HUES6 (cell line): Measurements from ENCODE around the gene COPS4.
"Not testable (repeated sequence)": the region's sequence is repeated elsewhere in the genome, so short reads cannot be mapped to it uniquely, and the experiment has no call there.

Source experiments
- H3K27ac ChIP-seq: 2 replicates; pipeline ENCODE4 v1.7.0; 2013; ENCODE audit warnings: low read depth, mild to moderate bottlenecking, low read length, inconsistent platforms
- H3K27me3 ChIP-seq: 2 replicates; pipeline ENCODE4 v1.6.1; 2013; ENCODE audit warnings: low read length; ENCODE audit not compliant: control insufficient read depth, insufficient read depth
- H3K36me3 ChIP-seq: 2 replicates; pipeline ENCODE4 v1.6.1; 2013; ENCODE audit warnings: low read length; ENCODE audit not compliant: control insufficient read depth, insufficient read depth
- H3K4me1 ChIP-seq: 2 replicates; pipeline ENCODE4 v1.6.1; 2013; ENCODE audit warnings: low read length; ENCODE audit not compliant: control insufficient read depth, insufficient read depth
- H3K4me3 ChIP-seq: 2 replicates; pipeline ENCODE4 v1.5.1; 2013; ENCODE audit warnings: low read depth, low read length
- H3K9ac ChIP-seq: one replicate; pipeline ENCODE4 v1.6.1; 2013; ENCODE audit warnings: mild to moderate bottlenecking, low read length
- H3K9me3 ChIP-seq: 2 replicates; pipeline ENCODE4 v1.6.1; 2013; ENCODE audit warnings: low read depth, low read length; ENCODE audit not compliant: control insufficient read depth, insufficient read depth

The COPS4 gene

GRCh38 chr4:83010522-83011318 is 24.3 kb upstream of the COPS4 start, which contains the start of gene LIN54:
Gene LIN54 (minus strand): TSS chr4:83010823. CDS start chr4:82984844, 25,979 bp downstream.
- peak within 1 kb of the TSS; percentile 71; the same call in 1 of the 2 replicates for H3K27ac ChIP-seq
- peaks cover 8% of the 10 kb centered on the region for H3K4me1 ChIP-seq
- no peaks in the 10 kb centered on the region for H3K9me3 ChIP-seq

GRCh38 chr4:83011689-83012199 is 23.2 kb upstream of the COPS4 start:
- no peak overlapping the region for H3K27ac ChIP-seq
- H3K9me3 ChIP-seq, result no peaks in the 10 kb centered on the region
- peak overlapping the region; percentile 93 for H3K4me3 ChIP-seq
- H3K36me3 ChIP-seq, result no peaks in the 10 kb centered on the region
- H3K9ac ChIP-seq, result peak overlapping the region; percentile 73
- H3K4me1 ChIP-seq, result peaks cover 5% of the 10 kb centered on the region
- H3K27me3 ChIP-seq, result peaks cover 13% of the 10 kb centered on the region; the same call in 1 of the 2 replicates

More at GRCh38 chr4:83010522-83011318, 24.3 kb upstream of the COPS4 start, which contains the start of gene LIN54:
- Histone ChIP-seq H3K9ac (peak within 1 kb of the TSS; percentile 88), H3K27me3 (peaks cover 13% of the 10 kb centered on the region; the same call in 1 of the 2 replicates), H3K36me3 (no peaks in the 10 kb centered on the region), H3K4me3 (peak within 1 kb of the TSS; percentile 93)

- peaks cover 5% of the 10 kb centered on the region for H3K4me1 ChIP-seq
- peak overlapping the region; percentile 93 for H3K4me3 ChIP-seq
- H3K36me3 ChIP-seq, result no peaks in the 10 kb centered on the region
- no peaks in the 10 kb centered on the region for H3K9me3 ChIP-seq
- H3K27ac ChIP-seq, result peak overlapping the region; percentile 56; the same call in 1 of the 2 replicates
- peak overlapping the region; percentile 73 for H3K9ac ChIP-seq
- H3K27me3 ChIP-seq, result peaks cover 13% of the 10 kb centered on the region; the same call in 1 of the 2 replicates
Observed at GRCh38 chr4:83012200-83012686, 22.7 kb upstream of the COPS4 start.

- no peaks in the 10 kb centered on the region for H3K36me3 ChIP-seq
- H3K9me3 ChIP-seq, result no peaks in the 10 kb centered on the region
- H3K27me3 ChIP-seq, result peaks cover 13% of the 10 kb centered on the region; the same call in 1 of the 2 replicates
- peak overlapping the region; percentile 56; the same call in 1 of the 2 replicates for H3K27ac ChIP-seq
- H3K4me3 ChIP-seq, result peak overlapping the region; percentile 93
- peaks cover 5% of the 10 kb centered on the region for H3K4me1 ChIP-seq
- H3K9ac ChIP-seq, result peak overlapping the region; percentile 73
Observed at GRCh38 chr4:83012687-83013419, 22.1 kb upstream of the COPS4 start.

- peaks cover 13% of the 10 kb centered on the region; the same call in 1 of the 2 replicates for H3K27me3 ChIP-seq
- H3K4me3 ChIP-seq, result peak overlapping the region; percentile 53
- H3K36me3 ChIP-seq, result no peaks in the 10 kb centered on the region
- H3K9ac ChIP-seq, result peak overlapping the region; percentile 30
- H3K4me1 ChIP-seq, result peaks cover 5% of the 10 kb centered on the region
- H3K9me3 ChIP-seq, result no peaks in the 10 kb centered on the region
- peak overlapping the region; percentile 50; the same call in 1 of the 2 replicates for H3K27ac ChIP-seq
Observed at GRCh38 chr4:83013420-83013867, 21.5 kb upstream of the COPS4 start.

- H3K4me1 ChIP-seq, result peaks cover 5% of the 10 kb centered on the region
Observed at GRCh38 chr4:83013902-83014301, 21.1 kb upstream of the COPS4 start.

GRCh38 chr4:83019794-83020494 is 15.0 kb upstream of the COPS4 start:
- Histone ChIP-seq H3K4me3 (no peak overlapping the region), H3K27ac (no peak overlapping the region), H3K4me1 (no peaks in the 10 kb centered on the region), H3K9ac (no peak overlapping the region), H3K36me3 (no peaks in the 10 kb centered on the region), H3K9me3 (peaks cover 11% of the 10 kb centered on the region), H3K27me3 (no peaks in the 10 kb centered on the region)

More at GRCh38 chr4:83013902-83014301, 21.1 kb upstream of the COPS4 start:
- no peaks in the 10 kb centered on the region for H3K9me3 ChIP-seq
- H3K9ac ChIP-seq, result no peak overlapping the region
- H3K27ac ChIP-seq, result no peak overlapping the region
- peak overlapping the region; percentile 53; the same call in 1 of the 2 replicates for H3K4me3 ChIP-seq
- H3K27me3 ChIP-seq, result peaks cover 13% of the 10 kb centered on the region; the same call in 1 of the 2 replicates
- H3K36me3 ChIP-seq, result no peaks in the 10 kb centered on the region

- Histone ChIP-seq H3K36me3 (no peaks in the 10 kb centered on the region), H3K9me3 (peaks cover 16% of the 10 kb centered on the region), H3K4me1 (no peaks in the 10 kb centered on the region), H3K27ac (no peak overlapping the region), H3K4me3 (no peak overlapping the region), H3K27me3 (no peaks in the 10 kb centered on the region), H3K9ac (no peak overlapping the region)
Observed at GRCh38 chr4:83022724-83023450, 12.1 kb upstream of the COPS4 start.

GRCh38 chr4:83023599-83023998 is 11.4 kb upstream of the COPS4 start:
- H3K9ac ChIP-seq, H3K4me1 ChIP-seq, H3K4me3 ChIP-seq, H3K27ac ChIP-seq, H3K27me3 ChIP-seq, H3K36me3 ChIP-seq: not testable (repeated sequence)
- peaks cover 16% of the 10 kb centered on the region for H3K9me3 ChIP-seq

GRCh38 chr4:83024233-83024632 is 10.8 kb upstream of the COPS4 start:
- Histone ChIP-seq H3K27me3 (peaks cover 3% of the 10 kb centered on the region; the same call in 1 of the 2 replicates), H3K4me1 (no peaks in the 10 kb centered on the region), H3K9ac (no peak overlapping the region), H3K36me3 (no peaks in the 10 kb centered on the region), H3K9me3 (peaks cover 16% of the 10 kb centered on the region), H3K27ac (no peak overlapping the region), H3K4me3 (no peak overlapping the region)
